DOHH2 (cell line): ENCODE measurements around the gene PDXDC1.
"Not testable (repeated sequence)": the region's sequence is repeated elsewhere in the genome, so short reads cannot be mapped to it uniquely, and the experiment has no call there.

Source experiments
- H3F3A ChIP-seq: fragments of 200-600 bp; sonication (generic), shearing (Covaris generic); 2 replicates; pipeline ENCODE4 v1.6.0; 2016; ENCODE audit warnings: antibody characterized with exemption, mild to moderate bottlenecking; ENCODE audit not compliant: control insufficient read depth, insufficient read depth
- H3K27ac ChIP-seq: fragments of 200-600 bp; sonication (generic); 2 replicates; pipeline ENCODE4 v1.5.1; 2014; ENCODE audit warnings: low read depth, mild to moderate bottlenecking, low read length, moderate library complexity
- H3K27me3 ChIP-seq: fragments of 200-600 bp; sonication (generic); 2 replicates; pipeline ENCODE4 v1.6.1; 2014; ENCODE audit warnings: mild to moderate bottlenecking, low read length, mixed read lengths; ENCODE audit not compliant: control insufficient read depth
- H3K36me3 ChIP-seq: fragments of 200-600 bp; sonication (generic); 2 replicates; pipeline ENCODE4 v1.6.1; 2014; ENCODE audit warnings: mild to moderate bottlenecking, low read length, moderate library complexity, mixed read lengths; ENCODE audit not compliant: control insufficient read depth
- H3K4me1 ChIP-seq: fragments of 200-600 bp; sonication (generic); 2 replicates; pipeline ENCODE4 v1.6.1; 2014; ENCODE audit warnings: mild to moderate bottlenecking, low read length, mixed read lengths; ENCODE audit not compliant: control insufficient read depth
- H3K4me2 ChIP-seq: fragments of 200-600 bp; sonication (generic); 2 replicates; pipeline ENCODE4 v1.6.0; 2014; ENCODE audit warnings: mild to moderate bottlenecking, low read length, moderate library complexity
- H3K4me3 ChIP-seq: fragments of 200-600 bp; sonication (generic); 2 replicates; pipeline ENCODE4 v1.5.1; 2014; ENCODE audit warnings: mild to moderate bottlenecking, low read length, mixed read lengths
- H3K79me2 ChIP-seq: fragments of 200-600 bp; sonication (generic); 2 replicates; pipeline ENCODE4 v1.6.1; 2014; ENCODE audit warnings: mild to moderate bottlenecking, low read length, mixed read lengths; ENCODE audit not compliant: control insufficient read depth
- H3K9me2 ChIP-seq: fragments of 200-600 bp; sonication (generic); replicated peaks from 2 replicates; pipeline ENCODE4 v1.6.1; 2014; ENCODE audit warnings: mild to moderate bottlenecking, low read length, mixed read lengths; ENCODE audit not compliant: control insufficient read depth
- H3K9me3 ChIP-seq: fragments of 200-600 bp; sonication (generic); 2 replicates; pipeline ENCODE4 v1.6.1; 2014; ENCODE audit warnings: antibody characterized with exemption, low read length, mixed read lengths; ENCODE audit not compliant: control insufficient read depth, insufficient read depth
- H4K20me1 ChIP-seq: fragments of 200-600 bp; sonication (generic); 2 replicates; pipeline ENCODE4 v1.6.0; 2014; ENCODE audit warnings: low read depth, mild to moderate bottlenecking, antibody characterized with exemption, low read length, moderate library complexity; ENCODE audit not compliant: control insufficient read depth, insufficient read depth
- CTCF ChIP-seq: fragments of 200-600 bp; sonication (generic); IDR thresholded peaks from one replicate; pipeline ENCODE4 v1.5.1; 2014; ENCODE audit warnings: antibody characterized with exemption, mild to moderate bottlenecking, low read depth, low read length; ENCODE audit not compliant: poor library complexity, severe bottlenecking
- EZH2phosphoT487 ChIP-seq: fragments of 200-600 bp; sonication (generic); IDR thresholded peaks from 2 replicates; pipeline ENCODE4 v1.6.1; 2017; ENCODE audit warnings: borderline replicate concordance, mild to moderate bottlenecking, antibody characterized with exemption, low read length, moderate library complexity, mixed read lengths

Gene PDXDC1

GRCh38 chr16:15071916-15072769, 97.3 kb downstream of the PDXDC1 start:
- H3K4me2 ChIP-seq, H3K27ac ChIP-seq, H4K20me1 ChIP-seq, H3K79me2 ChIP-seq, H3K27me3 ChIP-seq, H3K4me1 ChIP-seq, H3K4me3 ChIP-seq, H3K9me3 ChIP-seq, H3K9me2 ChIP-seq: not testable (repeated sequence)
- peaks cover 18% of the 10 kb centered on the region; the same call in 1 of the 2 replicates for H3F3A ChIP-seq
- TF ChIP-seq CTCF = peak; percentile 30
- peaks cover 67% of the 10 kb centered on the region for H3K36me3 ChIP-seq

GRCh38 chr16:15073101-15073500, 98.3 kb downstream of the PDXDC1 start:
- H3K79me2 ChIP-seq = no peaks in the 10 kb centered on the region
- no peaks in the 10 kb centered on the region for H3K4me1 ChIP-seq
- no peaks in the 10 kb centered on the region for H4K20me1 ChIP-seq
- H3K27ac ChIP-seq = no peak overlapping the region
- no peak for TF ChIP-seq EZH2phosphoT487
- TF ChIP-seq CTCF = no peak
- no peaks in the 10 kb centered on the region for H3K27me3 ChIP-seq
- no peaks in the 10 kb centered on the region for H3K9me2 ChIP-seq
- H3K9me3 ChIP-seq = no peaks in the 10 kb centered on the region
- H3F3A ChIP-seq = peaks cover 18% of the 10 kb centered on the region; the same call in 1 of the 2 replicates
- peaks cover 67% of the 10 kb centered on the region for H3K36me3 ChIP-seq
- no peak overlapping the region for H3K4me3 ChIP-seq
- no peak overlapping the region for H3K4me2 ChIP-seq

GRCh38 chr16:15076161-15076560, 101.3 kb downstream of the PDXDC1 start:
- peaks cover 52% of the 10 kb centered on the region for H3K36me3 ChIP-seq
- not testable (repeated sequence) for H3K9me3 ChIP-seq, H3K27me3 ChIP-seq, H3K79me2 ChIP-seq, H3K4me2 ChIP-seq, H4K20me1 ChIP-seq, H3K4me3 ChIP-seq, H3K27ac ChIP-seq, H3K4me1 ChIP-seq, H3K9me2 ChIP-seq
- H3F3A ChIP-seq = peaks cover 18% of the 10 kb centered on the region; the same call in 1 of the 2 replicates

- H3K27me3 ChIP-seq, H3F3A ChIP-seq, H3K79me2 ChIP-seq, H3K4me2 ChIP-seq, H3K4me1 ChIP-seq, H3K9me2 ChIP-seq, H4K20me1 ChIP-seq, H3K9me3 ChIP-seq, H3K4me3 ChIP-seq, H3K27ac ChIP-seq: not testable (repeated sequence)
- peaks cover 34% of the 10 kb centered on the region for H3K36me3 ChIP-seq
These were observed 106.1 kb downstream of the PDXDC1 start for GRCh38 chr16:15080883-15081282.

GRCh38 chr16:15082788-15083187, 108.0 kb downstream of the PDXDC1 start:
- not testable (repeated sequence) for H3K27ac ChIP-seq, H3F3A ChIP-seq, H3K4me1 ChIP-seq, H3K27me3 ChIP-seq, H3K79me2 ChIP-seq, H3K4me2 ChIP-seq, H3K4me3 ChIP-seq, H3K9me2 ChIP-seq, H3K9me3 ChIP-seq, H4K20me1 ChIP-seq
- H3K36me3 ChIP-seq = peaks cover 38% of the 10 kb centered on the region

GRCh38 chr16:15090663-15091269, 115.9 kb downstream of the PDXDC1 start:
- H4K20me1 ChIP-seq, H3K27me3 ChIP-seq, H3K9me3 ChIP-seq, H3K9me2 ChIP-seq, H3K4me3 ChIP-seq, H3K4me2 ChIP-seq, H3K27ac ChIP-seq, H3F3A ChIP-seq: not testable (repeated sequence)
- Histone ChIP-seq H3K4me1 (peaks cover 12% of the 10 kb centered on the region), H3K79me2 (peaks cover 28% of the 10 kb centered on the region), H3K36me3 (peaks cover 25% of the 10 kb centered on the region)
